Esophagus muscularis mucosa (tissue), 4 donors: ENCODE measurements around the gene SERPINB10.

Experiments used
- CTCF ChIP-seq, 3 experiments: fragments of 200-600 bp in 2 of 3; fragments of 450-650 bp in 1 of 3; sonication (generic) in 2 of 3; IDR thresholded peaks; one replicate each; pipeline ENCODE4 v1.5.1; 2017 to 2019; ENCODE audit warnings: antibody characterized with exemption in 3 of 3, mild to moderate bottlenecking in 2 of 3, moderate library complexity in 1 of 3
- EP300 ChIP-seq: sonication (generic); formaldehyde crosslinking; IDR thresholded peaks from one replicate; pipeline ENCODE4 v1.6.1; 2017; ENCODE audit warnings: antibody characterized with exemption
- POLR2A ChIP-seq: fragments of 450-650 bp; IDR thresholded peaks from one replicate; pipeline ENCODE4 v1.6.1; 2017; ENCODE audit warnings: antibody characterized with exemption, moderate library complexity, mild to moderate bottlenecking, low read depth
- POLR2AphosphoS5 ChIP-seq, 2 donors: sonication (generic); formaldehyde crosslinking; IDR thresholded peaks; one replicate each; pipeline ENCODE4 v1.6.1; 2017; ENCODE audit warnings: antibody characterized with exemption in 2 of 2

GRCh38 chr18:63969942-63970808 is 62.4 kb downstream of the SERPINB10 start, which contains the start of gene SERPINB8:
- TF ChIP-seq CTCF (IDR thresholded peaks at IDR 0.05) (no peak), EP300 (no peak), POLR2A (peak; percentile 40), POLR2AphosphoS5 (IDR thresholded peaks at IDR 0.05) (peak; percentile 92 to 98)
